OCI-LY3 (cell line): Measurements from ENCODE around the gene CADPS2.

Source experiments
- H2AFZ ChIP-seq: fragments of 200-600, 300-600 bp; shearing (Covaris generic); 2 replicates; pipeline ENCODE4 v1.6.0; 2014; ENCODE audit warnings: antibody characterized with exemption, low read depth, low read length
- H3K27ac ChIP-seq: fragments of 200-600, 300-600 bp; sonication (generic); 2 replicates; pipeline ENCODE4 v1.5.1; 2014; ENCODE audit warnings: mild to moderate bottlenecking, low read length, moderate library complexity, mixed read lengths
- H3K27me3 ChIP-seq: fragments of 200-600, 300-600 bp; sonication (generic); 2 replicates; pipeline ENCODE4 v1.6.1; 2014; ENCODE audit warnings: low read depth, low read length, mixed read lengths
- H3K36me3 ChIP-seq: fragments of 200-600, 300-600 bp; sonication (generic); replicated peaks from 2 replicates; pipeline ENCODE3; 2014; ENCODE audit warnings: low read depth, low read length, mixed read lengths
- H3K4me1 ChIP-seq: fragments of 300-600, 200-600 bp; sonication (generic); 2 replicates; pipeline ENCODE4 v1.6.1; 2014; ENCODE audit warnings: low read length, mixed read lengths
- H3K4me2 ChIP-seq: fragments of 200-600, 300-600 bp; sonication (generic); 2 replicates; pipeline ENCODE4 v1.6.1; 2014; ENCODE audit warnings: low read length, mixed read lengths
- H3K4me3 ChIP-seq: fragments of 300-600, 200-600 bp; sonication (generic); 2 replicates; pipeline ENCODE4 v1.5.1; 2014; ENCODE audit warnings: antibody characterized with exemption, mild to moderate bottlenecking, low read length, moderate library complexity
- H3K79me2 ChIP-seq: fragments of 300-600, 200-600 bp; shearing (Covaris generic); 2 replicates; pipeline ENCODE4 v1.6.1; 2014; ENCODE audit warnings: mild to moderate bottlenecking, low read length, mixed read lengths
- H3K9ac ChIP-seq: fragments of 300-600, 200-600 bp; shearing (Covaris generic); 2 replicates; pipeline ENCODE4 v1.6.0; 2014; ENCODE audit warnings: mild to moderate bottlenecking, low read length, moderate library complexity
- H3K9me3 ChIP-seq: fragments of 200-600, 300-600 bp; shearing (Covaris generic); 2 replicates; pipeline ENCODE4 v1.6.1; 2014; ENCODE audit warnings: low read length, mixed read lengths; ENCODE audit not compliant: insufficient read depth
- H4K20me1 ChIP-seq: fragments of 200-600, 300-600 bp; sonication (generic); 2 replicates; pipeline ENCODE4 v1.6.1; 2016; ENCODE audit warnings: low read length, mixed read lengths; ENCODE audit not compliant: insufficient read depth
- CTCF ChIP-seq: fragments of 200-600, 300-600 bp; sonication (generic); IDR thresholded peaks from 2 replicates; pipeline ENCODE4 v1.5.1; 2014; ENCODE audit warnings: antibody characterized with exemption, low read length, low read depth
- EZH2phosphoT487 ChIP-seq: fragments of 200-600 bp; shearing (Covaris generic); IDR thresholded peaks from 2 replicates; pipeline ENCODE4 v1.6.1; 2018; ENCODE audit warnings: antibody characterized with exemption, mixed run types, low read depth

The CADPS2 gene

GRCh38 chr7:122913608-122914007 is 27.3 kb upstream of the CADPS2 start:
- H2AFZ ChIP-seq = no peak overlapping the region

GRCh38 chr7:122902751-122903495 is 16.7 kb upstream of the CADPS2 start:
- no peaks in the 10 kb centered on the region for H3K79me2 ChIP-seq
- no peak overlapping the region for H3K27ac ChIP-seq
- no peak overlapping the region for H3K4me2 ChIP-seq
- no peak overlapping the region for H2AFZ ChIP-seq
- H3K9ac ChIP-seq = no peak overlapping the region
- no peaks in the 10 kb centered on the region for H3K36me3 ChIP-seq
- TF ChIP-seq CTCF = peak; percentile 8; the same call in 1 of the 2 replicates
- TF ChIP-seq EZH2phosphoT487 = no peak
- no peaks in the 10 kb centered on the region for H3K9me3 ChIP-seq
- H3K4me3 ChIP-seq = no peak overlapping the region
- no peaks in the 10 kb centered on the region for H3K27me3 ChIP-seq
- no peaks in the 10 kb centered on the region for H4K20me1 ChIP-seq
- no peaks in the 10 kb centered on the region; the same call in 1 of the 2 replicates for H3K4me1 ChIP-seq

More at GRCh38 chr7:122913608-122914007, 27.3 kb upstream of the CADPS2 start:
- H3K4me1 ChIP-seq = no peaks in the 10 kb centered on the region
- H3K4me2 ChIP-seq = no peak overlapping the region
- H3K27me3 ChIP-seq = no peaks in the 10 kb centered on the region
- no peak overlapping the region for H3K4me3 ChIP-seq
- no peaks in the 10 kb centered on the region for H3K9me3 ChIP-seq
- no peaks in the 10 kb centered on the region for H4K20me1 ChIP-seq
- TF ChIP-seq CTCF = no peak
- TF ChIP-seq EZH2phosphoT487 = no peak
- H3K9ac ChIP-seq = no peak overlapping the region
- H3K79me2 ChIP-seq = no peaks in the 10 kb centered on the region
- no peak overlapping the region for H3K27ac ChIP-seq
- no peaks in the 10 kb centered on the region for H3K36me3 ChIP-seq

GRCh38 chr7:122901250-122901649 is 15.0 kb upstream of the CADPS2 start:
- TF ChIP-seq EZH2phosphoT487 (no peak), CTCF (no peak)
- Histone ChIP-seq H3K27ac (no peak overlapping the region), H3K4me2 (no peak overlapping the region), H2AFZ (no peak overlapping the region), H3K9ac (no peak overlapping the region), H3K36me3 (no peaks in the 10 kb centered on the region), H3K4me1 (no peaks in the 10 kb centered on the region; the same call in 1 of the 2 replicates), H4K20me1 (no peaks in the 10 kb centered on the region), H3K79me2 (no peaks in the 10 kb centered on the region), H3K4me3 (no peak overlapping the region), H3K27me3 (no peaks in the 10 kb centered on the region), H3K9me3 (no peaks in the 10 kb centered on the region)

- Histone ChIP-seq H3K27ac (no peak overlapping the region), H3K36me3 (no peaks in the 10 kb centered on the region), H3K79me2 (no peaks in the 10 kb centered on the region), H3K9me3 (no peaks in the 10 kb centered on the region), H4K20me1 (no peaks in the 10 kb centered on the region), H2AFZ (no peak overlapping the region), H3K4me1 (no peaks in the 10 kb centered on the region), H3K27me3 (no peaks in the 10 kb centered on the region), H3K9ac (no peak overlapping the region), H3K4me3 (no peak overlapping the region), H3K4me2 (no peak overlapping the region)
- TF ChIP-seq CTCF (peak; percentile 35), EZH2phosphoT487 (no peak)
These were observed 10.2 kb upstream of the CADPS2 start for GRCh38 chr7:122896509-122896908.
